Mesenchymal stem cell (in vitro differentiated cells and primary cell): ENCODE data around the gene SMYD2. TPM values are rescaled to one million over a fixed set of nuclear protein-coding genes. Genes with fewer than 3 reads are reported as not detected.

Experiments
- DNase-seq: peaks from one replicate; pipeline ENCODE4 v3.0.0-alpha.2; 2013
- H2AFZ ChIP-seq: one replicate; pipeline ENCODE4 v1.6.1; 2013; ENCODE audit warnings: low read depth, mild to moderate bottlenecking, control low read depth, inconsistent platforms, low read length, moderate library complexity
- H2AK5ac ChIP-seq: 2 replicates; pipeline ENCODE4 v1.6.1; 2013; ENCODE audit warnings: low read length, moderate library complexity, mild to moderate bottlenecking, inconsistent platforms; ENCODE audit not compliant: severe bottlenecking
- H2BK120ac ChIP-seq: one replicate; pipeline ENCODE4 v1.6.1; 2013; ENCODE audit warnings: low read depth, mild to moderate bottlenecking, inconsistent platforms, low read length, moderate library complexity
- H2BK12ac ChIP-seq, 2 experiments: one replicate each; pipeline ENCODE4 v1.6.1; 2013; ENCODE audit warnings: inconsistent platforms in 2 of 2, low read length in 2 of 2, mild to moderate bottlenecking in 2 of 2, moderate library complexity in 2 of 2, control low read depth in 1 of 2
- H2BK15ac ChIP-seq: one replicate; pipeline ENCODE4 v1.6.1; 2013; ENCODE audit warnings: mild to moderate bottlenecking, low read depth, inconsistent platforms; ENCODE audit not compliant: poor library complexity, severe bottlenecking
- H2BK5ac ChIP-seq: 2 replicates; pipeline ENCODE4 v1.6.1; 2013; ENCODE audit warnings: low read depth, mild to moderate bottlenecking, low read length, control low read depth, inconsistent platforms; ENCODE audit not compliant: poor library complexity, severe bottlenecking
- H3K14ac ChIP-seq, 2 experiments: one replicate each; pipeline ENCODE4 v1.6.1; 2013; ENCODE audit warnings: inconsistent platforms in 2 of 2, low read length in 2 of 2, control low read depth in 1 of 2, mild to moderate bottlenecking in 1 of 2, moderate library complexity in 1 of 2
- H3K18ac ChIP-seq, 2 experiments: one replicate each; pipeline ENCODE4 v1.6.1; 2013; ENCODE audit warnings: inconsistent platforms in 2 of 2, low read length in 2 of 2, control low read depth in 1 of 2, low read depth in 1 of 2, mild to moderate bottlenecking in 1 of 2
- H3K23ac ChIP-seq, 2 experiments: one replicate each; pipeline ENCODE4 v1.6.1; 2013; ENCODE audit warnings: inconsistent platforms in 2 of 2, low read length in 2 of 2, mild to moderate bottlenecking in 2 of 2, moderate library complexity in 2 of 2, control low read depth in 1 of 2
- H3K27ac ChIP-seq: 2 replicates; pipeline ENCODE4 v1.5.1; 2013; ENCODE audit warnings: mild to moderate bottlenecking, moderate library complexity, low read length, control low read depth, inconsistent platforms; ENCODE audit not compliant: poor library complexity, severe bottlenecking
- H3K27me3 ChIP-seq, 2 experiments: 2 replicates each; pipeline versions ENCODE4 v1.6.1 to v1.7.0; 2013; ENCODE audit warnings: low read length in 2 of 2, mild to moderate bottlenecking in 2 of 2, moderate library complexity in 2 of 2, control low read depth in 1 of 2, inconsistent platforms in 1 of 2; ENCODE audit not compliant: control insufficient read depth in 1 of 2, insufficient read depth in 1 of 2
- H3K36me3 ChIP-seq, 2 experiments: 2 replicates each; pipeline versions ENCODE4 v1.6.1 to v1.7.0; 2013; ENCODE audit warnings: low read length in 2 of 2, control low read depth in 1 of 2, inconsistent platforms in 1 of 2, low read depth in 1 of 2, mild to moderate bottlenecking in 1 of 2; ENCODE audit not compliant: insufficient read depth in 2 of 2, control insufficient read depth in 1 of 2
- H3K4ac ChIP-seq, 2 experiments: one replicate each; pipeline ENCODE4 v1.6.1; 2013; ENCODE audit warnings: inconsistent platforms in 2 of 2, low read length in 2 of 2, mild to moderate bottlenecking in 2 of 2, moderate library complexity in 2 of 2, control low read depth in 1 of 2, low read depth in 1 of 2
- H3K4me1 ChIP-seq: 2 replicates; pipeline ENCODE4 v1.6.1; 2013; ENCODE audit warnings: low read depth, low read length, control low read depth; ENCODE audit not compliant: control insufficient read depth, insufficient read depth
- H3K4me2 ChIP-seq: 2 replicates; pipeline ENCODE4 v1.6.1; 2013; ENCODE audit warnings: low read length, mild to moderate bottlenecking, inconsistent platforms; ENCODE audit not compliant: poor library complexity, severe bottlenecking
- H3K4me3 ChIP-seq, 2 experiments: 2 replicates each; pipeline versions ENCODE4 v1.5.1 to v1.7.0; 2013; ENCODE audit warnings: low read length in 2 of 2, mild to moderate bottlenecking in 2 of 2, control low read depth in 1 of 2, low read depth in 1 of 2; ENCODE audit not compliant: insufficient read depth in 1 of 2
- H3K79me1 ChIP-seq: replicated peaks from 2 replicates; pipeline ENCODE4 v1.6.1; 2013; ENCODE audit warnings: mild to moderate bottlenecking, control low read depth, low read length, inconsistent platforms; ENCODE audit not compliant: poor library complexity, severe bottlenecking
- H3K9ac ChIP-seq: 2 replicates; pipeline ENCODE4 v1.7.0; 2013; ENCODE audit warnings: mild to moderate bottlenecking, low read length, moderate library complexity
- H3K9me3 ChIP-seq: 2 replicates; pipeline ENCODE4 v1.7.0; 2013; ENCODE audit warnings: mild to moderate bottlenecking, low read length; ENCODE audit not compliant: control insufficient read depth
- H4K8ac ChIP-seq: one replicate; pipeline ENCODE4 v1.6.1; 2013; ENCODE audit warnings: inconsistent platforms, mild to moderate bottlenecking, low read length, moderate library complexity
- H4K91ac ChIP-seq: one replicate; pipeline ENCODE4 v1.6.1; 2013; ENCODE audit warnings: mild to moderate bottlenecking, low read length, inconsistent platforms
- WGBS: methylation state at CpG from one replicate; pipeline ENCODE4 v1.1.7; 2013; ENCODE audit warnings: mixed read lengths; 5-methylcytosine and 5-hydroxymethylcytosine counted together
- polyA plus RNA-seq, 2 experiments: library from polyadenylated mRNA; stranded (reverse); fragments of 200-250 nt; gene quantifications; one replicate each; pipeline ENCODE4 v1.2.3, GENCODE V29; 2013

The SMYD2 gene, protein sequence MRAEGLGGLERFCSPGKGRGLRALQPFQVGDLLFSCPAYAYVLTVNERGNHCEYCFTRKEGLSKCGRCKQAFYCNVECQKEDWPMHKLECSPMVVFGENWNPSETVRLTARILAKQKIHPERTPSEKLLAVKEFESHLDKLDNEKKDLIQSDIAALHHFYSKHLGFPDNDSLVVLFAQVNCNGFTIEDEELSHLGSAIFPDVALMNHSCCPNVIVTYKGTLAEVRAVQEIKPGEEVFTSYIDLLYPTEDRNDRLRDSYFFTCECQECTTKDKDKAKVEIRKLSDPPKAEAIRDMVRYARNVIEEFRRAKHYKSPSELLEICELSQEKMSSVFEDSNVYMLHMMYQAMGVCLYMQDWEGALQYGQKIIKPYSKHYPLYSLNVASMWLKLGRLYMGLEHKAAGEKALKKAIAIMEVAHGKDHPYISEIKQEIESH
- 26.9 TPM for polyA plus RNA-seq (2013, experiment 1 of 2)
- 27.4 TPM for polyA plus RNA-seq (2013, experiment 2 of 2)

DNA sequence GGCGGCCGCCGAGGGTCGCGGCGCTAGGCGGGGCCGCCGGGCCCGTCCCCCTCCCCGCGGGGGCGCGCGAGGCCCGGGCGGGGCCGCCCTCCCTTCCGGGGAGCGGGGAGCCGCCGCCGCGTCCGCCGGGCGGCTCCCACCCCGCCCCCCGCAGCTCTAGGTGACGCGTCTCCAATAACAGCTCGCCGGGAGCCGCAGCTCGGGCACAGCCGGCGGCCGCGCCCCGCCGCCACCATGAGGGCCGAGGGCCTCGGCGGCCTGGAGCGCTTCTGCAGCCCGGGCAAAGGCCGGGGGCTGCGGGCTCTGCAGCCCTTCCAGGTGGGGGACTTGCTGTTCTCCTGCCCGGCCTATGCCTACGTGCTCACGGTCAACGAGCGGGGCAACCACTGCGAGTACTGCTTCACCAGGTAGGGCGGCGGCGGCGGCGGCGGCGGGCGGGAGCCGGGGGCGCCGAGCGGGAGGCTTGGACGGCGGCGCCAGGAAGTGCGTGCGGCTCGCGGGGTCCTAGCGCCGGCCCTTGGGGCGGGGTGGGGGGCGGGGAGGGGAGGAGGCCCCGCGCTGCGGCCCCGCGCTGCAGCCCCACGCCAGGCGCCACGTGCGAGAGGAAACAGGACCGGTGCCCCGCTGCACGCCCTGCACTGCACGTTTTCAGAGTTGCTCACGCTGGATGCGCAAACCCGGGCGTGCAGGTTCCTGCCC lies at the start of gene SMYD2:
Gene SMYD2, plus strand, starts transcription at position 139 of the 699 bp plus-strand sequence. Its CDS starts 96 bp downstream, at position 235.
- under 1% methylated on average over 62 of the region's 94 CpGs for WGBS
- peak; percentile 68 for DNase-seq
- Histone ChIP-seq H3K14ac (peak within 1 kb of the TSS in 1 of 2 experiments; percentile 94), H3K27ac (peak within 1 kb of the TSS; percentile 95), H2AFZ (peak within 1 kb of the TSS; percentile 92), H3K18ac (peak within 1 kb of the TSS; percentile 98 to 99), H3K27me3 (no peaks in the 10 kb centered on the region), H3K4me1 (peaks cover 9% of the 10 kb centered on the region), H3K23ac (peak within 1 kb of the TSS in 1 of 2 experiments; percentile 94), H2BK15ac (peak within 1 kb of the TSS; percentile 76), H3K9me3 (no peaks in the 10 kb centered on the region), H3K4ac (peak within 1 kb of the TSS; percentile 89 to 98), H3K36me3 (peaks cover 0 to 7% of the 10 kb centered on the region in 2 experiments), H4K8ac (peak within 1 kb of the TSS; percentile 99), H2BK5ac (peak within 1 kb of the TSS; percentile 81), H2BK12ac (peak within 1 kb of the TSS; percentile 82 to 90), H3K79me1 (peaks cover 13% of the 10 kb centered on the region), H4K91ac (peak within 1 kb of the TSS; percentile 99), H2AK5ac (no peak within 1 kb of the TSS), H3K4me2 (peak within 1 kb of the TSS; percentile 95), H2BK120ac (peak within 1 kb of the TSS; percentile 96), H3K4me3 (peak within 1 kb of the TSS; percentile 85 to 87), H3K9ac (peak within 1 kb of the TSS; percentile 88)

- H3K4me2 ChIP-seq: no peak overlapping the region
- no peaks in the 10 kb centered on the region for H3K36me3 ChIP-seq
- H2BK120ac ChIP-seq: no peak overlapping the region
- no peak overlapping the region for H4K91ac ChIP-seq
- no peak overlapping the region for H2AK5ac ChIP-seq
- no peak overlapping the region for H2BK15ac ChIP-seq
- no peak overlapping the region for H2BK5ac ChIP-seq
- H3K27me3 ChIP-seq: no peaks in the 10 kb centered on the region
- H4K8ac ChIP-seq: no peak overlapping the region
- no peak overlapping the region for H3K4ac ChIP-seq
- H3K79me1 ChIP-seq: no peaks in the 10 kb centered on the region
- no peak for DNase-seq
- H3K4me1 ChIP-seq: no peaks in the 10 kb centered on the region
- H3K18ac ChIP-seq: no peak overlapping the region
- H2BK12ac ChIP-seq: no peak overlapping the region
- 86% methylated on average over 8 of the region's 9 CpGs for WGBS
- H3K27ac ChIP-seq: no peak overlapping the region
- H3K14ac ChIP-seq: no peak overlapping the region
- no peaks in the 10 kb centered on the region for H3K9me3 ChIP-seq
- H3K9ac ChIP-seq: peak overlapping the region; percentile 28
- no peak overlapping the region for H3K4me3 ChIP-seq
- H2AFZ ChIP-seq: no peak overlapping the region
- no peak overlapping the region for H3K23ac ChIP-seq
Measured at GRCh38 chr1:214233856-214234634, 46.9 kb upstream of the SMYD2 start.

DNA sequence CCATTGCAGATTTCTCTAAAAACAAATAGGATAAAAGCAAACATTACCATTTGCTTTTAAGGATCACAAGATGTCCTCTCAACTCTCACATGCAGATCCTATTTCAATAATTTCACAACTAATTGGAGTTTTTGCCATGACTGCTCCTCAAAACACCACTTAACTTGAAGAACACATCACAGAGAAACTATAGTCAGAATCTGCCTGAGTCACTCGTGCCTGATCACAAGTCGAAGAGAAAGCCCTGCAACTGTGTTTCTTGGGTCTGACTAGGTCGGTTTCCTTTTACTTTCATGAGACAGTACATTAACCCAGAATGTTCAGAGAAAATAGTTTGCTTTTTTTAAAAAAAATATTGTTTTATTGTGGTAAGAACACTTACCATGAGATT lies 46.3 kb upstream of the SMYD2 start:
- H3K9ac ChIP-seq: peak overlapping the region; percentile 52
- H3K14ac ChIP-seq: no peak overlapping the region
- no peak overlapping the region for H3K4me3 ChIP-seq
- H3K27ac ChIP-seq: no peak overlapping the region
- H3K79me1 ChIP-seq: no peaks in the 10 kb centered on the region
- no peak overlapping the region for H3K4me2 ChIP-seq
- no peak overlapping the region for H2BK120ac ChIP-seq
- H2AK5ac ChIP-seq: no peak overlapping the region
- H4K91ac ChIP-seq: no peak overlapping the region
- H3K18ac ChIP-seq: no peak overlapping the region
- H2BK12ac ChIP-seq: no peak overlapping the region
- H2BK5ac ChIP-seq: no peak overlapping the region
- no peaks in the 10 kb centered on the region for H3K27me3 ChIP-seq
- H2BK15ac ChIP-seq: no peak overlapping the region
- H3K9me3 ChIP-seq: no peaks in the 10 kb centered on the region
- no peaks in the 10 kb centered on the region for H3K4me1 ChIP-seq
- no peak for DNase-seq
- no peak overlapping the region for H4K8ac ChIP-seq
- H3K36me3 ChIP-seq: no peaks in the 10 kb centered on the region
- H3K23ac ChIP-seq: no peak overlapping the region
- no peak overlapping the region for H3K4ac ChIP-seq
- 56% methylated on average over 2 of the region's 3 CpGs for WGBS
- H2AFZ ChIP-seq: no peak overlapping the region
